ENCODE results near the gene SEPSECS. TPM values are rescaled to one million over a fixed set of nuclear protein-coding genes. Genes with fewer than 3 reads are reported as not detected.

Gene SEPSECS
- total and polyA plus RNA-seq, 2 donors from 2014 or later = 7.3 to 13.8 TPM

DNA sequence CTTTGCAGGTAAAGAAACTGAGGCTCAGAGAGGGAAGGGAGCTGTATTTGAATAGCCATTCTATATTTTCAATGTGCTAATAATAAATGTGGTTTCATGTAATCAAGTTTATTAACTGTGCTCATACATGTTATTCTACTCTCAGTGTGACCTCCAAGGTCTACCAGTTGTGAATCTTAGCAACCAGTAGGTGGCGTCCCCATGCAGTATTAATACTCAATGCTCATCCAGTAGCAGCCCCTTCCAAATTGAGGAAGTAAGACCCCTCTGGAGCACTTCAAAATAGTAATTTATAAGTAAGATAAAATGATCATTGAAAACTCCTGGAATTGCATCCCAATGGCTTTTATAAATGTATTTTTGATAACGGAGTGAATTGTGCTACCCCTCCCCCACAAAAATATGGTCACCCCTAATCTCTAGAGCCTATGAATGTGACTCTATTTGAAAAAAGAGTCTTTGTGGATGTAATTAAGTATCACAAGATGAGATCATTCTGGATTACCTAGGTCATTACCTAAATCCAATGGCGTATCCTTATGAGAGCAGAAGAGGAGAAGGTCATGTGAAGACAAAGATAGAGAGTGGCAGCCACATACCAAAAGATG is 20.4 kb upstream of the SEPSECS start:
- Histone ChIP-seq H3K4me1 (ENCODE audit: control insufficient read depth in 2 of 3, insufficient read depth in 2 of 3, low read depth in 1 of 3, low read length in 3 of 3) (peaks cover 0 to 3% (median 0%) of the 10 kb centered on the region in 3 donors), H3K27me3 (ENCODE audit: control insufficient read depth, insufficient read depth, low read length) (no peaks in the 10 kb centered on the region), H3K36me3 (ENCODE audit: control insufficient read depth in 2 of 3, insufficient read depth in 3 of 3, low read length in 3 of 3) (no peaks in the 10 kb centered on the region), H3K4me3 (ENCODE audit: low read length in 3 of 3) (no peak overlapping the region), H3K27ac (ENCODE audit: low read depth in 2 of 2, low read length in 2 of 2) (no peak overlapping the region), H3K9ac (ENCODE audit: low read length in 3 of 3) (no peak overlapping the region), H3K9me3 (ENCODE audit: control insufficient read depth in 2 of 3, insufficient read depth in 1 of 3, low read length in 3 of 3) (no peaks in the 10 kb centered on the region)
- DNase-seq = peak in 2 of 5 donors; percentile 26 to 38
- TF ChIP-seq, protein P1, sequence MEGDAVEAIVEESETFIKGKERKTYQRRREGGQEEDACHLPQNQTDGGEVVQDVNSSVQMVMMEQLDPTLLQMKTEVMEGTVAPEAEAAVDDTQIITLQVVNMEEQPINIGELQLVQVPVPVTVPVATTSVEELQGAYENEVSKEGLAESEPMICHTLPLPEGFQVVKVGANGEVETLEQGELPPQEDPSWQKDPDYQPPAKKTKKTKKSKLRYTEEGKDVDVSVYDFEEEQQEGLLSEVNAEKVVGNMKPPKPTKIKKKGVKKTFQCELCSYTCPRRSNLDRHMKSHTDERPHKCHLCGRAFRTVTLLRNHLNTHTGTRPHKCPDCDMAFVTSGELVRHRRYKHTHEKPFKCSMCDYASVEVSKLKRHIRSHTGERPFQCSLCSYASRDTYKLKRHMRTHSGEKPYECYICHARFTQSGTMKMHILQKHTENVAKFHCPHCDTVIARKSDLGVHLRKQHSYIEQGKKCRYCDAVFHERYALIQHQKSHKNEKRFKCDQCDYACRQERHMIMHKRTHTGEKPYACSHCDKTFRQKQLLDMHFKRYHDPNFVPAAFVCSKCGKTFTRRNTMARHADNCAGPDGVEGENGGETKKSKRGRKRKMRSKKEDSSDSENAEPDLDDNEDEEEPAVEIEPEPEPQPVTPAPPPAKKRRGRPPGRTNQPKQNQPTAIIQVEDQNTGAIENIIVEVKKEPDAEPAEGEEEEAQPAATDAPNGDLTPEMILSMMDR (IDR thresholded peaks at IDR 0.05; ENCODE audit: borderline replicate concordance, extremely low read depth, insufficient read depth) = peak; percentile 51
- intact Hi-C loops (cut with DNase I) = no loop called here
- FAIRE-seq = no peak

DNA sequence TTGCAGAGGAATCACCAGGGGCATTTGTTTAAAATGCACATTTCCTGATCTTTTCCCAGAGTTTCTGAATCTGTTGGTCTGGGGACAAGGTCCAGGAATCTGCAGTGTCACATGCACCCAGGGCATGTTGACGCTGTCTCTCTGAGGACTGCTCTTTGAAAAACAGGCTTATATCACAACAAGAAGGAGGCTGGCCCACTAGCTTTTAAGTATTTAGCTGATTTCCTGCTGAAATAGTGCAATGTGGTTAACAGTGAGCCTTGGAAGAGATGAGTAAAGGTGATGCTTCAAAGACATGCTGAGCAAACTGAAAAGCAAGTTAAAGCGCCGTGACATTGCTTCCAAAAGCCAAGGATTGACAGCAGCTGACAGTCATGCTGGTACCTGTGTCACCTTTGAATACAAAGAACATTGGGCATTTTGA is 18.6 kb upstream of the SEPSECS start:
- Histone ChIP-seq H3K9ac (ENCODE audit: low read length in 3 of 3) (no peak overlapping the region), H3K4me1 (ENCODE audit: control insufficient read depth in 2 of 3, insufficient read depth in 2 of 3, low read depth in 1 of 3, low read length in 3 of 3) (peaks cover 0 to 3% (median 0%) of the 10 kb centered on the region in 3 donors), H3K27ac (ENCODE audit: low read depth in 2 of 2, low read length in 2 of 2) (no peak overlapping the region), H3K27me3 (ENCODE audit: control insufficient read depth, insufficient read depth, low read length) (no peaks in the 10 kb centered on the region), H3K4me3 (ENCODE audit: low read length in 3 of 3) (no peak overlapping the region), H3K9me3 (ENCODE audit: control insufficient read depth in 2 of 3, insufficient read depth in 1 of 3, low read length in 3 of 3) (no peaks in the 10 kb centered on the region), H3K36me3 (ENCODE audit: control insufficient read depth in 2 of 3, insufficient read depth in 3 of 3, low read length in 3 of 3) (no peaks in the 10 kb centered on the region)
- intact Hi-C loops (cut with DNase I) = no loop called here
- FAIRE-seq = no peak
- no peak for DNase-seq
- TF ChIP-seq, protein P1 (IDR thresholded peaks at IDR 0.05; ENCODE audit: borderline replicate concordance, extremely low read depth, insufficient read depth) = no peak

DNA sequence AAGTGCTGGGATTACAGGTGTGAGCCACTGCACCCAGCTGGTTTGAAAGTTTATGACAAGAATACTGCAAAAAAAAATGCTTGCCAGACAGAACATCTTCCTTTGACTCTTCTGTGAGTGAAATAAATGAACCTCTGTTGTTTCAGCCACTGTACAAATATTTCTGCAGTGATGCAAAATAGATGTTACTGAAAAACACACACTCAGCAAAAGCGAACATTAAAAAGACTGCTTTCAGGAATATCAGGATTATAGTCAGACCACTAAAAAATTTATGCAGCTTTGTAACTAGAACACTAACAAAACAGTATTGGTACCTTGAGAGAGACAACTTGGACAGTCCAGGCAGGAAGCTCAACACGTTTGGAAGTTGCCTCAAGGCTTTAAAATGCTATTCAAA is 16.9 kb upstream of the SEPSECS start:
- no peaks in the 10 kb centered on the region for H3K27me3 ChIP-seq (ENCODE audit: control insufficient read depth, insufficient read depth, low read length)
- peaks cover 0 to 3% (median 0%) of the 10 kb centered on the region in 3 donors for H3K4me1 ChIP-seq (ENCODE audit: control insufficient read depth in 2 of 3, insufficient read depth in 2 of 3, low read depth in 1 of 3, low read length in 3 of 3)
- intact Hi-C loops (cut with DNase I) = no loop called here
- H3K9ac ChIP-seq (ENCODE audit: low read length in 3 of 3) = no peak overlapping the region
- no peak overlapping the region for H3K27ac ChIP-seq (ENCODE audit: low read depth in 2 of 2, low read length in 2 of 2)
- TF ChIP-seq, protein P1 (IDR thresholded peaks at IDR 0.05; ENCODE audit: borderline replicate concordance, extremely low read depth, insufficient read depth) = no peak
- no peaks in the 10 kb centered on the region for H3K36me3 ChIP-seq (ENCODE audit: control insufficient read depth in 2 of 3, insufficient read depth in 3 of 3, low read length in 3 of 3)
- H3K4me3 ChIP-seq (ENCODE audit: low read length in 3 of 3) = no peak overlapping the region
- DNase-seq (no peak), FAIRE-seq (no peak)
- no peaks in the 10 kb centered on the region for H3K9me3 ChIP-seq (ENCODE audit: control insufficient read depth in 2 of 3, insufficient read depth in 1 of 3, low read length in 3 of 3)

DNA sequence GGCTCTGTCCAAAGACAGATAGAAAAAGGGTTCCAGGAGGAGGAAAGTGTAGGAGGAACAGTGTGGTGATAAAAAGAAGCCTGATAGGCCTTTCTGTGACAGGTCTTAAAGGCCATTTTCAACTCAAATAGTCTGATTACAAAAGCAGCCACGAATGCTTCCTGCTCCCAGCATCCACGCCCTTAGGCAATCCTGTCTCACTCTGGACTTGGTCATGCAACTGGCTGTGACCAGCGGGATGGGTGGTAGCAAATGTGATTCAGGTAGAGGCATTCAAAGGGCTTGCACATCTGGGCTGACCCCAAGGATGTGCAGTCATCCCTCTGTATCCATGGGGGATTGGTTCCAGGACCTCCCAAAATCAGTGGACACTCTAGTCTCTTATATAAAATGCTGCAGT is 14.4 kb upstream of the SEPSECS start:
- Histone ChIP-seq H3K27ac (ENCODE audit: low read depth in 2 of 2, low read length in 2 of 2) (no peak overlapping the region), H3K9me3 (ENCODE audit: control insufficient read depth in 2 of 3, insufficient read depth in 1 of 3, low read length in 3 of 3) (no peaks in the 10 kb centered on the region), H3K27me3 (ENCODE audit: control insufficient read depth, insufficient read depth, low read length) (no peaks in the 10 kb centered on the region), H3K36me3 (ENCODE audit: control insufficient read depth in 2 of 3, insufficient read depth in 3 of 3, low read length in 3 of 3) (peaks cover 0 to 3% (median 0%) of the 10 kb centered on the region in 3 donors), H3K4me3 (ENCODE audit: low read length in 3 of 3) (no peak overlapping the region), H3K4me1 (ENCODE audit: control insufficient read depth in 2 of 3, insufficient read depth in 2 of 3, low read depth in 1 of 3, low read length in 3 of 3) (peaks cover 0 to 3% (median 0%) of the 10 kb centered on the region in 3 donors), H3K9ac (ENCODE audit: low read length in 3 of 3) (no peak overlapping the region)
- DNase-seq (no peak), FAIRE-seq (no peak)
- TF ChIP-seq, protein P1 (IDR thresholded peaks at IDR 0.05; ENCODE audit: borderline replicate concordance, extremely low read depth, insufficient read depth) = no peak
- intact Hi-C loops (cut with DNase I) = no loop called here

Data from kidney (tissue), 14 donors.